Measurements from ENCODE around the gene NTM.

Gene NTM

DNA sequence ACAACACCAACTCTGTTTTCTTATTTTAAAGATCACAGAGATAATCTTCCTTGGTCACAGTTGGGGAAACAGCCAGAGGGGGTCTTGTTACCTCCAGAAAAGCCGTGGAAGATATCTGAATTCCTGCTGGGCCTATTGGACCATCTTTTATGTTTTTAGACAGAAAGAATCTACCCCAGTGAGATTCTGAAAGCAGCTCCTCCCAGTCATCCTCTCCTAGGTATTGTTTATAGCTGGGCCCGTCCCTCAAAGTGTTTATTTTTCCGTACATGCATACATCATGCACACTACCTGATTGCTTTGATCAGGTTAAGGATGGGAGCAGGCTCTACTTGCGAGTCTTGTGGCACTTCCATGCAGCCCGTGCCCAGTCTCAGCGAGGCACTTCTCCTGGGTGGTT is 742.4 kb downstream of the NTM start:
- ATAC-seq, result no peak
- Mint-ChIP-seq H3K4me1 (no peaks in the 10 kb centered on the region), H3K9me3 (peaks cover 5% of the 10 kb centered on the region), H3K27ac (no peak overlapping the region), H3K4me3 (no peak overlapping the region), H3K36me3 (no peaks in the 10 kb centered on the region)
- DNase-seq (ENCODE audit: low spot score in 2 of 2), result no peak

DNA sequence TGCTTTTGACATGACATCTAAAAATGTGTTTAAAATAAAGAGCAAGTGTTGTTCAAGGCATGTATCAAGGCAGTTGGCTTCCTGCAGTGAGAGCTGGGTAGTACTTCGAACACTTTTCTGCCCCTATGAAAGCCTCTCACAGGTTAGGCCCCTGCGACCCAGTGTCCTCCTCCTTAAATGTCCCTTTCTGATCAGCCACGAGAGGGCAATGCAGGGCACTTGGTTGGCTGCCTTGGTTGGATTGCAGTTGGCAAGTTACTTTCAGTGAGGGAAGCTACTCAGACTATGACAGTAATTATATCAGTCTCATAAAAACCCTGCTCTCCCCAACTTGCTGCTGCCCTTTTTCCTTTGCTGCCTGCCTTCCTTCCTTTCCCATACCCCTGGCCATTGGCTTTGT is 743.8 kb downstream of the NTM start:
- no peak overlapping the region for H3K27ac Mint-ChIP-seq
- H3K9me3 Mint-ChIP-seq, result peaks cover 5% of the 10 kb centered on the region
- DNase-seq (ENCODE audit: low spot score in 2 of 2) (no peak), ATAC-seq (no peak)
- no peaks in the 10 kb centered on the region for H3K36me3 Mint-ChIP-seq
- H3K4me3 Mint-ChIP-seq, result no peak overlapping the region
- no peaks in the 10 kb centered on the region for H3K4me1 Mint-ChIP-seq

DNA sequence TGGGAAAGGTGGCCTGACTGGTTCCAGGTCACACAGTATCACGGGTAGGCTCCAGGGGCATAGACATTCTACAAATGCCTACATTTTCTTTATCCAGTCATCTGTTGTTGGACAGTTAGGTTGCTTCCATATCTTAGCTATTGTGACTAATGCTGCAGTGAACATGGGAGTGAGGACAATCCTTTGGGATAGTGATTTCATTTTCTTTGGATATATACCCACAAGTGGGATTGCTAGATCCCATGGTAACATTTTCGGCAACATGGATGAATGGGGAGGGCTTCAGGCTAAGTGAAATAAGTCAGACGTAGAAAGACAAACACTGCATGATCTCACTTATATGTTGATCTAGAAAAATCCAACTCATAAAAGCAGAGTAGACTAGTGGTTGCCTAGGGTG is 744.3 kb downstream of the NTM start:
- H3K27ac Mint-ChIP-seq, result no peak overlapping the region
- H3K4me1 Mint-ChIP-seq, result no peaks in the 10 kb centered on the region
- DNase-seq (ENCODE audit: low spot score in 2 of 2), result no peak
- H3K9me3 Mint-ChIP-seq, result peaks cover 4% of the 10 kb centered on the region
- no peak for ATAC-seq
- no peaks in the 10 kb centered on the region for H3K36me3 Mint-ChIP-seq
- no peak overlapping the region for H3K4me3 Mint-ChIP-seq

DNA sequence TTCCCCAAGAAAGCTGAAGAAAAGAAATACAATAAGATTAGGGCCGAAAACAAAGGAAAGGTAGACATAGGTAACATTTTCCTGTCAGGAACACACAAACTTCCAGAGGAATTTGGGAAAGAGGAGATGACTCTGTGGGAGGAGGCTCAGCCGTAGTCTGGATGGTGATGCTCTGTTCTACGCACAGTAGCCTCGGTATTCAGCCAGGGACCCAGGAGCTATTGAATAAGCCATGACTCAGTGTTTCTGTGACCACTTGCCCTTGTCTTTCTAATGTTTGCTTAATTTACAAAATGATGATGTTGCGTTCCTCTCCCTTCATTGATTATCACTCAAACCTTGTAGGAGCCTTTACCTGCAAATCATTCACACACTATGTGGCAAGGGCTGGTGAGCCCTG is 745.0 kb downstream of the NTM start:
- Mint-ChIP-seq H3K9me3 (no peaks in the 10 kb centered on the region), H3K27ac (no peak overlapping the region), H3K36me3 (no peaks in the 10 kb centered on the region), H3K4me1 (no peaks in the 10 kb centered on the region), H3K4me3 (no peak overlapping the region)
- ATAC-seq, result no peak
- no peak for DNase-seq (ENCODE audit: low spot score in 2 of 2)

DNA sequence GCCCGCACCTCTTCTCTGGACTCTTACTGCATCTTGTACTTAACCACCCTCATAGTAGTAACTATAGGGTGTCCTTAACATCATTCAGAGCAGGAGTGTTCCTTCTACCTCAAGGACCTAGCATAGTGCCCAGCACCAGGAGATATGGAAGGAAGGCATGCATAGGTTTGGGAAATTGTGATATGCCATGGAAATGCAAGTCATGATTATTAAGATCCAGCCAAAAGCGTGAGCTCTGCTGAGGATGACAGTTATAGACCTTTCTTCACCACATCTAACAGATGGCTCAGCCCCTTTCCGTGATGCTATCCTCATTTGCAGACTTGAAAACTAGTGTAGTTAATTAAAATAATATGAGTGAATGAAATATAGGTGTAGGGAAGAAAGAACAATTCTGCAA is 746.1 kb downstream of the NTM start:
- Mint-ChIP-seq H3K4me1 (no peaks in the 10 kb centered on the region), H3K4me3 (no peak overlapping the region), H3K36me3 (no peaks in the 10 kb centered on the region), H3K27ac (no peak overlapping the region), H3K9me3 (no peaks in the 10 kb centered on the region)
- DNase-seq (ENCODE audit: low spot score in 2 of 2) (no peak), ATAC-seq (no peak)

DNA sequence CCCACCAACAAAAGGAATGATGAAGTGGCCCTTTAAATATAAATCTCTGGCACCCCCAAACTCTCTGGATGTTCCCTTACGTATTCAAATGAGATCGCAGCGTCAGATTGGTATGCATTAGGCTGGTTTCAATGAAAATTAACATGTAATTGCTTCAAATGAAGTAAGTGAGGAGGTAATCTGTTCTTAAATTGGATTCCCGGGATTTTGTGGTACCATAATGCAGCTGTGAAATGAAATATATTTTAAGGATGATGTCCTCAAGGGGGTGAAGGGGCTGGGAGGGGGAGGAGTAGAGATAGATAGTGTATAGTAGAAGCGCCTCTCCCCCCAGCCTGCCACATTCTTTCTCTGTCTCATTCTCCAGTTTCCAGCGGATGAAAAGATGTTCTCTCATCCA is 748.2 kb downstream of the NTM start:
- DNase-seq (ENCODE audit: low spot score in 2 of 2), result no peak
- ATAC-seq, result no peak
- Mint-ChIP-seq H3K27ac (no peak overlapping the region), H3K36me3 (no peaks in the 10 kb centered on the region), H3K4me1 (no peaks in the 10 kb centered on the region), H3K9me3 (no peaks in the 10 kb centered on the region), H3K4me3 (no peak overlapping the region)

DNA sequence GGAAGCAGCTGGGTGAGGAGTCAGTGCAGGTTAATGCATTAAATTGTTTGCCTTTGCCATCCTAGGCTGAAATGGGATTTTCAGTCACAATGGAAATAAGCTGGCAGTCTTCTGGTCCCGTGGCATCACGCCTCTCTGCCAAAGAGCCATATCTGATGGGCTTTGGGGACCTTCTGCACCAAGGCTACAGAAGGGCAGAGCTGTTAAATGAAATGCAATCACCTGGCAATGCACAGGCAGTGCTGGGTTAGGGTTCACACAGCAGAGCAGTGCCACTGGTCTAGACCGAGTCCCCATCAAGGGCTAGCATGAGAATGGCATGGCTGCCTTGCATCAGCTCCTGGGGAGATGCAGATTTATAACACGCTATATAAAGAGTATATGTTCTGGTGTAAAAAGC is 749.2 kb downstream of the NTM start:
- ATAC-seq (no peak), DNase-seq (ENCODE audit: low spot score in 2 of 2) (no peak)
- no peak overlapping the region for H3K27ac Mint-ChIP-seq
- H3K9me3 Mint-ChIP-seq, result no peaks in the 10 kb centered on the region
- no peaks in the 10 kb centered on the region for H3K36me3 Mint-ChIP-seq
- no peak overlapping the region for H3K4me3 Mint-ChIP-seq
- H3K4me1 Mint-ChIP-seq, result no peaks in the 10 kb centered on the region

DNA sequence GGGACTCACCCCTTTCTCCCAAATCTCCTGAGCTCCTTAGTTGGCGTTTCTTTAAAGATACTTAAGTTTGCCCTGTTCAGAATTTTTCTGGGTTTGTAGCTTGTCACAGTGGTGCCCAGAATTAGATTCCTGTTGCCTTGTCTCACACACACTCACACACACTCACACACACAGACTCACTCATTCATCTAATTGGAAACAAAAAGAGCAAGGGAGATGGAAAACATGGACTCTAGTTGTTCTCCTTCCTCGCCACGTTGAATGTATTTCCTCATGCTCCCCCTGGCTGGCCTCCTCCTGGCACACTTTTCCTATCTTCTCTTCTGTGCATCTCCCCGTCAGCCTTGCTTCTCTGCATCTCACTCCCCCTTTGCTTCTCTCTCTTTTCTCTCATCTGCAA is 752.3 kb downstream of the NTM start:
- Mint-ChIP-seq H3K27ac (no peak overlapping the region), H3K9me3 (no peaks in the 10 kb centered on the region), H3K36me3 (no peaks in the 10 kb centered on the region), H3K4me1 (no peaks in the 10 kb centered on the region), H3K4me3 (no peak overlapping the region)
- DNase-seq (ENCODE audit: low spot score in 2 of 2) (no peak), ATAC-seq (no peak)

DNA sequence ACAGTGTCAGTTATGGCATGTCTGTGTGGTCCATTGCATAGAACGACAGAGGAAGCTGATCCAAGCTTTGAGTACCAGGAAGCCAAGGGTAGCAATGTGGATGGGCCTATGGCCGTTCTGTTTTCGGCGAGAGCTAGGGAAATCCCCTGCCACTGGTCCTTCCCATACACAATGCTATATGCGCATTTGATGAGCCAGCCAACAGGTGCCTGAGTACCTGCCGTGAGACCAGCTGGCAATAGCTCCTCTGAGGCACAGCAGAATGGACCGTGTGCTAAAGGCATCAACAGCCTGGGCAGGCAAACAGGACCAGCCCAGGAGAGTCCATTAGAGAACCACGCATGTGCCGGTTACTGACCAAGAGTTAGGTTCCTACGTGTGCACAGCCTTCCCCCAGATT is 753.0 kb downstream of the NTM start:
- Mint-ChIP-seq H3K4me3 (no peak overlapping the region), H3K27ac (no peak overlapping the region), H3K4me1 (no peaks in the 10 kb centered on the region), H3K36me3 (no peaks in the 10 kb centered on the region), H3K9me3 (no peaks in the 10 kb centered on the region)
- no peak for ATAC-seq
- DNase-seq (ENCODE audit: low spot score in 2 of 2), result no peak

DNA sequence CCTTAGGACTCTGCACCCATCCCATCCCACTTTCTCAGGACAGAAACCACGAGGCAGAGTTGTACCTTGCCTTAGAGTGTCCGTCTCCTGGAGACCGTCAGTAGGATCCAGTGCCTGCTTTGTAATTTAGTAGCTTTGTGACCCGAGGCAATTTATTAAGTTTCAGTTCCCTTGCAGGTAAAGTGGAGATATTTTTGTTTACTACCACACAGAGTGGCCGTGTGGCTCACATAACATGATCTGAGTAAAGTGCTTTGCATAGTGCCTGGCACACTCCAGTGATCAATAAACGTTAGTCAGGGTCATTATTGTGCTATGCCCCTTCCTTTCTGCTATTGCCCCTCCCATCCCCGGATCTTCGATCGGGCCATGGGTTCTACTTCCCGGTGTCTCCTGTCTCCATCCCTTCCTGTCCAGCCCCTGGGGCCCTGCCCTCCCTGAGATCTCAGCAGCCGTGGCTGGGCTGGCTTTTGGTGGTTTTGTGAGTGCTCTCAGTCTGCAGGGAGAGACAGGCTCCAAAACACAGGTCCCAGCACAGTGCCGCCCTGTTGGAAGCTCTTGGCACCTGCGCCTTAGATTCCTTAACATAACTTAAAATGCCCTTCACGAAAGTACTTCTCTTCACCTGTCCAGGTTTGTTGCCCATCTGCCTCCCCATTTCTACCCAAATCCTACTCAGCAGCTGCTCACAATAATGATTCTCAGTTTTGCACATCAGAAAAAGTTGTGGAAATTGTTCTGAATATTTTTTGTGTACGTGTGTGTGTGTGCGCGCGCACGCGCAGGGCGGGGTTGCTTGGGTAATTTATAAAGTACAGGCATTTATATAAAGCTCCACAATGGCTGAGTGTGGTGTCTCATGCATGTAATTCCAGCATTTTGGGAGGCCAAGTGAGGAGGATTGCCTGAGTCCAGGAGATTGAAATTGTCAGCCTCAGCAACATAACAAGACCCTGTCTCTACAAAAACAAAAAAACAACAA is 753.7 kb downstream of the NTM start:
- DNase-seq (ENCODE audit: low spot score in 2 of 2) (no peak), ATAC-seq (no peak)
- H3K4me1 Mint-ChIP-seq, result no peaks in the 10 kb centered on the region
- H3K36me3 Mint-ChIP-seq, result no peaks in the 10 kb centered on the region
- H3K4me3 Mint-ChIP-seq, result no peak overlapping the region
- H3K9me3 Mint-ChIP-seq, result no peaks in the 10 kb centered on the region
- no peak overlapping the region for H3K27ac Mint-ChIP-seq

DNA sequence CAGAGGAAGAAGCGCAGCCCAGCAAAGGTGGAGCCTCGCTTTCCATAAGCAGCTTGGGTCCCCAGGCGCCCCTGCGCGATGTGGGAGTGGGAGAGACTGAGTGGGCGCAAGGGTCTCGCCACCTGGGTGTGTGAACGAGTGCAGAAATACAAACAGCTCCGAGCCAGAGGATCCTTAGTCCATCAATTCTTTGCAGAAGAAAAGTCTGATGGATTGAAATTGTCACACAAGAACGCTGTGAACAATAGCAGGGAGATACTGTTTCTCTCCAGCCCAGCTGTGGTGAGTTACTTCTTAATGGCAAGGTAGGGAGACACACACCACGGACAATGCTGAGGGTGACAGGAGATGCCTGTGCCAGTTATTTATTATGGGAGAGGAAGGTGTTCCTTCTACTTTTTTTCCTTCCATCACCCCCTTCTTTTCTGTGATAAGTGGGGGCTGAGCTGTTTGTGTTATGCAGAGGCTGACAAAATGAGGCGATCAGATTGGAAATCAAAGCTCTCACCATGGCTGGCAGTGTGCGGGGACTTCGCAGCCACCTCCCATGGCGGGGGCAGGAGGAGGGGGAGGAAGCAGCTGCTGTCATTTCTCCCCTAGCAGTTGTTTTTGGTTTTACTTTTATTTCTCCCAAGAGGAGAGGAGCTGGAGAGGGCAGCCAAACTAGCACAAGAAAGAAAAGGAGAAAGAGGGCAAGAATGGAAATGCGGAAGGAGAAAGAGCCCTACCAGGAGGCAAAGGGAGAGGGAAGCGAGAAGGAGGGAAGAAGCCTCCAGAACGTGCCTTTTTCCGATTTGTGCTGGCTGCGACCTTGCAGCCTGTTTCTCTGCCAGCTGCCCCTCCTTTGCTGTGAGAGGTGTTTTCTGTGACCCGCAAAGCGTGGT is 755.8 kb downstream of the NTM start:
- Mint-ChIP-seq H3K9me3 (no peaks in the 10 kb centered on the region), H3K4me3 (no peak overlapping the region), H3K27ac (no peak overlapping the region), H3K36me3 (no peaks in the 10 kb centered on the region), H3K4me1 (no peaks in the 10 kb centered on the region)
- DNase-seq (ENCODE audit: low spot score in 2 of 2) (no peak), ATAC-seq (no peak)

DNA sequence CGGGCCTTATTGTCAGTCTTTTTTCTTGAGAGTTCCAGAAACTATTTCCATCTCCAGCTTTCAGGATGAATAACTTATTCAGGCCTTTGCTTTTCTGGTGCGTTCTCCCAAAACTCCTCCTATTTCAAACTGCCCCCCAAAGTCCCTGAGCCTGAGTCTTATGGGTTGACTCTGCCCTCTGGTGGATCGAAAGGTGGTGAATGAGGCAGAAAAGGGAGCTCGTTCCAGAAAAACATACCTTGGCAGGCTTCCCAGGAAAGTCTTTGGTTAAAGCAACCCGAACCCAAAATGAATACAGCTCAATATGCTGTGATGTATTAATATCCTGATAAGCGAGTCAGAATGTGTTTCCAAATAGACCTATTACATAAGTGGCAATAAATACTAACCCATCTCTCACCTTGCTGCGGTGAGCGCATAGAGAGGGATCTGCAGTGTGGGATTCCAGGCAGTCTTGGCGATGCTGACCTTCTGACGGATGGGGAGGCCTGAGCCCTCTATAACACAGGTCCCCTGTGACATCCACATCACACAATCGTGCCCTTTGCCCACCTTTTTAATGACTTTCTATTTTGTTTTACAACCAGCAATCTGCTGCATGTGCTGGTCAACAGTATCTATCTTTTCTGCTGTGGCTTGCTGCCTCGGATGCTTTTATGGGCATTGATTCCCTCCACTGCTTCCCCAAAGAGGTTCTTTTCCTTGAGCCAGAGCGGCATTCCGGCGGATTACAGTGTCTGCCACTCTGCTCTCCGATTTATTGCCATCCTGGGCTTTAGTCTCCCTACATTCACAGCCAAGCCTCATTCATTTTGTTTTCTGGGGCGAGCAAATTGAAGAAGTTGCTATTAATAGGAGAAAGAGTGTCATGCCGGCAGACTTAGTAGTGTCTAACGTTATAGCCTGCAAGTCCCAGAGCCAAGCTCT is 756.8 kb downstream of the NTM start:
- Mint-ChIP-seq H3K4me3 (no peak overlapping the region), H3K4me1 (no peaks in the 10 kb centered on the region), H3K27ac (no peak overlapping the region), H3K36me3 (no peaks in the 10 kb centered on the region), H3K9me3 (no peaks in the 10 kb centered on the region)
- ATAC-seq (no peak), DNase-seq (ENCODE audit: low spot score in 2 of 2) (no peak)

DNA sequence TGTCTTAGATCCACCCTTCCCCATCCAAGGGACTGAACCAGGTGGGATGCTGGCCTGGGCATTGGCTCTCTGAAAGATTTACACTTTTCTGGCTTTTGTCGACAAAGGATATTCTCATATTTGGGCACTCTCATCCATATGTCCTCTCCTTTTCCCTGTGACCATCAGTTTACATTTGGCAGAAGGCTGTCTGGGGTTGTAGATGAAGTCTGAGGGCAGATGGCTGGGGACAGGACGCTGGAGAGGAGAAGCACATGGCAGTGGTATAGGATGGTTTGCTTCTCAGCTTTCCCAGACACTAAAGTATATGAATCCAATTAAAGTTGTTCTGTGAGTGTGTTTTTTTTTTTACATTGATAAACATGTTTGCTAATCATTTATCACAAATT is 757.5 kb downstream of the NTM start:
- ATAC-seq (no peak), DNase-seq (ENCODE audit: low spot score in 2 of 2) (no peak)
- Mint-ChIP-seq H3K27ac (no peak overlapping the region), H3K4me1 (no peaks in the 10 kb centered on the region), H3K4me3 (no peak overlapping the region), H3K36me3 (no peaks in the 10 kb centered on the region), H3K9me3 (no peaks in the 10 kb centered on the region)

DNA sequence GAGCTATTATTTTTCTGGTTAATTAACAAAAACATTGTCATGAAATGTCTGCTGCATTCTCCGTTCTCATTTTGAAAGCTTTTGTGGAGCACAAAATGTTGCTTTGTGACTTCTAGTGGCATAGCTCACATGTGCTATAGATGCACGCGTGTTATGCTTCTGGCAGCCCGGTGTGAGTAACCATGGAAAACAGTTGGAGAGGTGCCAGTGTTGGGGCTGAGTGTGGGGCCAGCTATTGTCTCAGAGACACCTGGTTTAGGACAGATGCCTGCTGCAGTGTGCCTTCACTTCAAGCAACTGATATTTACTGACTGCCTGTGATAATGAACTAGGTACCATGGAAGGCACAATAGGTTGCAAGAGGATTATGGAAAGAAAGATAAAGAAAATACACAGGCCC is 760.6 kb downstream of the NTM start:
- no peaks in the 10 kb centered on the region for H3K4me1 Mint-ChIP-seq
- H3K9me3 Mint-ChIP-seq, result no peaks in the 10 kb centered on the region
- no peaks in the 10 kb centered on the region for H3K36me3 Mint-ChIP-seq
- no peak overlapping the region for H3K27ac Mint-ChIP-seq
- no peak for ATAC-seq
- H3K4me3 Mint-ChIP-seq, result no peak overlapping the region
- DNase-seq (ENCODE audit: low spot score in 2 of 2), result no peak

DNA sequence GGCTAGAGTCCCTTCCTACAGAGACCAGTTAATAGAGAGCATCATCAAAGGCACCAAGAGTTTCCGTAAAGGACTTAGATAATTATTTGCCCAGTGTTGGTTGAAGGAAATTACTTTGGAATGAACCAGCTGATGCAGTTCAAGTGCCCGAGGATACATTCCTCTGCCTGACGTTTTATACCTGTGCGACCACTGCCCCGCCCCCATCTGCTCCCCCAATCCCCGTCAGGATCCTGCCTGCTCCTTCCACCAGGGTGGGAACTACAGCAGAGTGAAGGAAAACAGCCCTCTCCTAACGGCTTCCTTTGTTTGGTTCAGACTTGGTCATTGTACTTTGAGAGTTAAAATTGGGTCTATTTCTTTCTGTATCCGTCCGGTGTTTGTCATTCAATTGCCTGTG is 761.5 kb downstream of the NTM start:
- Mint-ChIP-seq H3K4me3 (no peak overlapping the region), H3K36me3 (no peaks in the 10 kb centered on the region), H3K27ac (no peak overlapping the region), H3K4me1 (no peaks in the 10 kb centered on the region), H3K9me3 (no peaks in the 10 kb centered on the region)
- no peak for DNase-seq (ENCODE audit: low spot score in 2 of 2)
- no peak for ATAC-seq

Measured in stimulated activated effector memory CD8-positive, alpha-beta T cell treated with anti-CD3 and anti-CD28 coated beads, Interleukin-12 subunit alpha, Interleukin-12 subunit beta, amount 100 ng/mL, for 72 hours (primary cell).